ENCODE data around the gene IKZF1.

Gene IKZF1

GRCh38 chr7:50347693-50348092, 43.2 kb downstream of the IKZF1 start:
- no peaks in the 10 kb centered on the region for H3K27me3 ChIP-seq (ENCODE audit: insufficient read depth, poor library complexity, severe bottlenecking)
- H3K4me3 ChIP-seq (replicated peaks; ENCODE audit: insufficient read depth, low read length): no peak overlapping the region
- no peak for DNase-seq (ENCODE audit: low read depth in 1 of 2, low spot score in 1 of 2)
- TF ChIP-seq SPI1 (IDR thresholded peaks at IDR 0.05; ENCODE audit: borderline replicate concordance, low read depth) (no peak), GABPA (IDR thresholded peaks at IDR 0.05; ENCODE audit: low read depth) (no peak), REST (IDR thresholded peaks at IDR 0.05; ENCODE audit: insufficient replicate concordance, low read depth) (no peak), CTCF (IDR thresholded peaks at IDR 0.05; ENCODE audit: insufficient read depth, low read length) (no peak), POLR2AphosphoS5 (IDR thresholded peaks at IDR 0.05; ENCODE audit: low read depth) (no peak)
- H3K27ac ChIP-seq (replicated peaks): no peak overlapping the region

DNA sequence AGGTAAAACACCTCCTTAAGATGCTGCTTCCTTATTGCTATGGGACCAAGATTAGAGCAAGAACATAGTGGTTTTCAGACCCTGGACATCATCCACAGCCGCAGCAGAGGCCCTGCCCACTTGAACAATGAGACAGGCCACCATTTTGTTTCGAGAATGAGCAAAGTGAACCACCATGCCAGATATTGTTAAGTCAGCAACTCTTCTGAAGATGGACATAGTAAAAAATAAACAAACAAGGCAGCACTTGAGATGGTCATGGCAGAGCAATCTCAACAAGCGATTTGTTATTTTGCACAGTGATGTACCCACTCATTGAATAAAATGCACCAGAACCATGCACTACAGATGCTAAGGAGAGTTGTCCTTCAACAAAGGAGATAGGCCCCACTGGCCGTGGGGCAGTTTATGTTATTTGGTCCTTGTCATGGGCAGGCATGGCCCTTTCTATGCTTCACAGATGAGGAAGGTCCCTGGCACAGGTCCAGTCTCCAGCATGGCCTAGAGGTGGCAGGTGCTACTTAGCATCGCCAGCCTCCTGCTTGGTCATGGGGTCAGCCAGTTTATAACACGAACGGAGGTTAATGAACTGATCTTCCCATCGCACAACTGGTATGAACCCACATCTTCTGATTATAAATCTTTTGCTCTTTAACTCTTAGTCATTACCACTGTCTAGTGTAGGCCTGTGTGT, 44.1 kb downstream of the IKZF1 start:
- no peak for DNase-seq (ENCODE audit: low read depth in 1 of 2, low spot score in 1 of 2)
- Histone ChIP-seq H3K27me3 (ENCODE audit: insufficient read depth, poor library complexity, severe bottlenecking) (no peaks in the 10 kb centered on the region), H3K27ac (replicated peaks) (0 out of 2 replicates have a peak overlapping the region, but pooled peaks have one; percentile 24), H3K4me3 (replicated peaks; ENCODE audit: insufficient read depth, low read length) (no peak overlapping the region)
- no peak for TF ChIP-seq REST (IDR thresholded peaks at IDR 0.05; ENCODE audit: insufficient replicate concordance, low read depth)
- TF ChIP-seq GABPA (IDR thresholded peaks at IDR 0.05; ENCODE audit: low read depth): no peak
- TF ChIP-seq POLR2AphosphoS5 (IDR thresholded peaks at IDR 0.05; ENCODE audit: low read depth): no peak
- no peak for TF ChIP-seq SPI1 (IDR thresholded peaks at IDR 0.05; ENCODE audit: borderline replicate concordance, low read depth)
- no peak for TF ChIP-seq CTCF (IDR thresholded peaks at IDR 0.05; ENCODE audit: insufficient read depth, low read length)

GRCh38 chr7:50349399-50349798, 44.9 kb downstream of the IKZF1 start:
- TF ChIP-seq GABPA (IDR thresholded peaks at IDR 0.05; ENCODE audit: low read depth): no peak
- no peak for TF ChIP-seq POLR2AphosphoS5 (IDR thresholded peaks at IDR 0.05; ENCODE audit: low read depth)
- no peak for TF ChIP-seq SPI1 (IDR thresholded peaks at IDR 0.05; ENCODE audit: borderline replicate concordance, low read depth)
- no peak for TF ChIP-seq CTCF (IDR thresholded peaks at IDR 0.05; ENCODE audit: insufficient read depth, low read length)
- no peak for TF ChIP-seq REST (IDR thresholded peaks at IDR 0.05; ENCODE audit: insufficient replicate concordance, low read depth)
- H3K27me3 ChIP-seq (ENCODE audit: insufficient read depth, poor library complexity, severe bottlenecking): no peaks in the 10 kb centered on the region
- H3K27ac ChIP-seq (replicated peaks): peak overlapping the region; percentile 24; the same call in 1 of the 2 replicates
- no peak overlapping the region for H3K4me3 ChIP-seq (replicated peaks; ENCODE audit: insufficient read depth, low read length)
- DNase-seq (ENCODE audit: low read depth in 1 of 2, low spot score in 1 of 2): no peak
